Anterior cingulate cortex (tissue), 58 donors: ENCODE data around the gene TEDDM1.
"Not testable (repeated sequence)": the region's sequence is repeated elsewhere in the genome, so short reads cannot be mapped to it uniquely, and the experiment has no call there.

Source experiments
- DNase-seq, 58 donors: peaks; one replicate each; lab custom pipeline; 2025; lab: John Stamatoyannopoulos, UW

The TEDDM1 gene, protein sequence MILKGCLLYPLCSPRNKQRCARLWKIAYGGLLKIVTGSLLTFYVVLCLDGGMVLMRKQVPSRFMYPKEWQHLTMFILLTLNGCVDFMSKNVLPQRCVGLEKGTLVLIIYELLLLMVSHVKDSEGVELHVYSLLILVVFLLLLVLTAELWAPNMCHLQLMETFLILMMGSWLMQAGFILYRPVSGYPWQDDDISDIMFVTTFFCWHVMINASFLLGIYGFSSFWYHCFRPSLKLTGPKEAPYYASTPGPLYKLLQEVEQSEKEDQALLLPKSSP

DNA sequence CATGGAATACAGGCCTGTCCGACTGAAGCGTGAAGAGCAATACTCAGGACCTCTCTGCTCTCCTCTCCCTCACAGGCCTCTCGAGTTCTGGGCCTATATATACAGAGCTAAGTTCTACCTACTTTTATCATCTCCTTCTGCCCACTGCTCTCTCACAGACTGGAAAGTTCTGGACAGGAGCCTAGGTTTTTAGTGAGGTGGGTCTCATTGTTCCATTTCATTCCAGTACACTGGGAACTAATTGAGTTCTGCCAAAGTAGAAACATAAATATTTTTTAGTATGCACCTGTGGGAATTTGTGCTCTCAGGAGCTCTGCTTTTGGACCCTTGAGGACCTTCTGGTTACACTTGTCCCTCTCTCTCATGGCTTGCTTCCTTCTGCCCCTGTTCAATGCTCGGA, at the start of gene TEDDM1:
TSS of gene TEDDM1 (minus strand) at position 101 of the 400 bp plus-strand sequence. CDS start 182 bp downstream, outside the sequence.
- DNase-seq, result no peak

DNA sequence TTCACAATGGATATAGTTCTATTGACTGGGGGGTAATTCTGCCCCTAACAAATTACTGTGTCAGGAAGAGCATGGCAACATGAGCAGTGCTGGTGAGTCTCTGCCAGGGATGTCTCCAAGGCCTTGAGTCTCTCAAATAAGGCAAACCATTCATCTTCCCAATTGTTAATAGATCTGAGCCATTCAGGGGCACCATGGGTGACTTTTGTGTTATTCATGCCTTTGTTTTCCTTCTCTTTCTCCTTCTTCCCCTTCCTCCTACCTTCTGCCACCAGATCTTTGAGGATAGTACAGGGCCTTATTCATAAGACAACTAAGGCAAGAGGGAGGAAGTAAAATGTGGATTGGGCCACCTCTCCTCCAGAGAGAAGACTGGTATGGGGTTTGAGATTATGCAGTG, 49.6 kb upstream of the TEDDM1 start, which contains the start of gene RGSL1:
TSS of gene RGSL1 (plus strand) at position 60 of the 400 bp plus-strand sequence. CDS start at position 80, 20 bp downstream.
- DNase-seq, result no peak

DNA sequence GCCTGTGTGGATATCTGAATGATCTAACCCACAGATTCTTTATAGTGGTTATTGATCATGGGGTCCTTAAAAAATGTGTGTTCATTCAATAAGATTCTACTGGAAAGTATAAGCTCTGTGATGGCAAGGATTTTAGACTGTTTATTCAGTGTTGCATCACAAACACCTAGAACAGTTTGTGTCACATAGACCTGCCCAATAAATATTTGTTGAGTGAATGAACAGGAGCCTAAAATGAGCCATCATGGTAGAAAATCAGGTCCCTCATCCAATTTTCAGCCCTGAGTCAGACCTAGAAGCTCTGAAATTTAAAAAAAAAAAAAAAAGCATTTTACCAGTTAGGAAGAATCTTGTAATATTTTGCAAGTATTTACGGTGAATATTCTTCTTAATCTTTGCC, 47.2 kb upstream of the TEDDM1 start:
- no peak for DNase-seq

DNA sequence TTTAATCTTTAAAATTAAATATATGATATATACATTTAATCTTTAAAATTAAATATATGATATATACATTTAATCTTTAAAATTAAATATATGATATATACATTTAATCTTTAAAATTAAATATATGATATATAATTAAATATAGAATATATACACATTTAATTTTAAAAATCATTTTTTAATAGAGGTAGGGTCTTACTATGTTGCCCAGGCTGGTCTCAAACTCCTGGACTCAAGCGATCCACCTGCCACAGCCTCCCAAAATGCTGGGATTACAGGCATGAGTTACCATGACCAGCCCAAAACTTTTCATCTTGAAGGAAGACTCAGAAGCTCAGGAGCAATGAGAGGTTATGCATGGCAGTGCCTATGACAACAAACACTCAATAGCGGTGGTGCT, 46.7 kb upstream of the TEDDM1 start:
- DNase-seq, result not testable (repeated sequence)

DNA sequence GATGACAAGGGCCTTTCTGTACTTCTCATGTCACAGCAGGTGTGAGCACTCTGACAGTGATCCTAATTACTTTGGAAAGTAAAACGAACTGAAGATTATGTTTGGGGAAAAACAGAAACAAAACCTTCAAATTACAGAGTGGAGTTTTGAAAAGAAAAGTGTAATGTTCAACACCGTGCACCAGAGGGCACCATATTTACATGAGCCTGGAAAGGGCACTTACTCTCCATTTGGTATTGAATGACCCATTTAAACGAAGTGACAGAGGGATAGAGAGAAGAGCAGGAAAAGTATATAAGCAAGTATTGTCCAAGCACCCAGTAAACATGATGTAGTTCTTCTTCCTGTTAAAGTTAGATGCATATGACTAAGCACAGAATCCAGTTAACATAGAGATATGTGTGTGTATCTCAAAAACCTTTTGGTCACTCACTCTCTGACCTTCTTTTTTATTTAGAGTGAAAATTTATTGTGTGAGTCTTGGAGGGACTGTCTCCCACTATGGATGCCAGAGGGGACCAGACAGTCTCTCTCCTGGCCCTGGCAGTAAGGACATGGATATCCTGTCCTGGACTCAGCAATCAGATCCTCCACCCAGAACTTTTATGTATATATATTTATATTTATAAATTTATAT, 45.7 kb upstream of the TEDDM1 start:
- DNase-seq, result no peak

DNA sequence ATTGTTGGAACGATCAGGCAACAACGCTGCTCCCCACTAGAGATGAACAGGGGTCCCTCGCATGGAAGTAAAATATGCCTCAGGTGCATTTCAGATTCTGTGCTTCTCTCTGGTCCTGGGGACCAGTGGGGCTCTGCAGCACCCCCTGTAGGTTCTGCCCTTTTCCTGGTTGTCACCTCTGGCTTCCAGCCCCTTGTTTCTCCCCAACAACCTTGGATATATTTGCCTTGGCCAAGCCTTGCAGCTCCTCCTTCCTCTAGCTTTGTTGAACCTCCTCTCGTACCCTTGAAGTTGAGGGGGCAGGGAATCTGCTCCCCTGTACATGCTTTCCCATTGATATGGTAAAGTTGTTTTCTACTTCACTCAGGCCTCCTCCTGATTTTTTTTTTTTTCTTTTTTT, 44.0 kb upstream of the TEDDM1 start:
- DNase-seq, result no peak

DNA sequence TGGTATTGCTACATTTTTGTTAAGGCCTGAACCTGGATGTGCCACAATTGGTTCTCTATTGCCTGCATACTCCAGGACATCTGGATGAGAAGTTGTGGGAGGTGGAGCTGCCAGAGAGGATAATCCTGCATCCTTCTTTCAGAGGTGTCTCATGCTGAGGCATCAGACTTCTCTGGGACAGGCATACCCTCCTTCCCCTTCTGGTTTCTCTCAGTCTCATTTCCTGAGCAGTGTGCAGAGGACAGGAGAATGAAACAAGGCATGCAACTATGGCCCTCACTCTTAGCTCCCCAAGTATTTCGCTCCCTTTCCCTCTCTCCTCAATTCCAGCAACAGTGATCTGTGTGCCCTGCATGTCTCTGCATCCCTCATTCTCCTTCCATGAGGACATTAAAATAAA, 41.9 kb upstream of the TEDDM1 start:
- no peak for DNase-seq

DNA sequence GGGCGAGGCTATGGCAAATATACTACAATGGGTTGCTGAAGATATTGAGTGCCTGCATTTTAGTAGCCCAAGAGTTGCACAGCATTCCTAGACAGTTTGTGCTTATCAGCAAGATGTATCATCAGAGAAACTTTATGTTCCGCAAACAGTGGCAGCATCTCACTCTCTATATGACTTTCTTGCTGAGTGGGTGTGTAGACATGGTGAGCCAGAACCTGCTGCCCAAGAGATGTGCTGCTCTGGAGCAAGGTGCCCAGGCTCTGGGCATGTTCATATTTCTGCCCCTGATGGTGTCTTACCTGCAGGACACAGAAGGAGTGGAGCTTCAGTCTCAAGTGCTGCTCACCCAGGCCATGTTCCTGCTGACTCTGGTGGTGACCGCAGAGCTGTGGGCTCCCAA, 41.3 kb upstream of the TEDDM1 start:
- DNase-seq, result no peak

DNA sequence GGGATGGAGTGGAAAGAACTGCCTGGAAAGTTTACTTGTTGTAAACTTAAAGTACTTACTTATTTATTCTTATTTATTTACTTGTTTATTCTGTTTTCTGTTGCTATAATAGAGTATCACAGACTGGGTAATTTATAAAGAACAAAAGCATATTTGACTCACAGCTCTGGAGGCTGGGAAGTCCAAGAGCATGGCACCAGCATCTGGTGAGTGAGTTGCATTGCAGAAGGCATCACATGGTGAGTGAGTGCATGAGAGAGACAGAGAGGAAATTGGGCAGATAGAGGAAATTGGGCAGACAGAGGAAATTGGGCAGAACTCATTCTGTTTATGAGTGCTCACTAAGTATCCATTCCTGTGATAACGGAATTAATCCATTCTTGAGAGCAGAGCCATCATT, 37.9 kb upstream of the TEDDM1 start:
- DNase-seq, result no peak

DNA sequence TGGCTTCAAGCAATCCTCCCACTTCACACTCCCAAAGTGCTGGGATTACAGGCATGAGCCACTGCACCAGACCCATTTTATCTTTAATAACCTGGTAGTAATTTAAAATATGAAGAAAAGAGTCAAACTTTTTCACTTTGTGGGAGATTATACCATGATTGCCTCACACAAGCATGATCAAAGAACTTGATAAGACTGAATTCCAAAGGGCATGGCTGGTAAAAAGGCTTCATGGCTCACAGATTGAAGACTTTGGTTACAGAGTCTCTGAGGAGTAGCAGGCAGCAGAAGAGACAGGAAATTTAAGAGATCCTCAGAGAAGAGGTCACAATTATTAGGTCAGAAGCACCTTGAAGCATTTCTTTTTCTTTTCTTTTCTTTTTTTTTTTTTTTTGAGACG, 33.1 kb upstream of the TEDDM1 start:
- DNase-seq, result no peak

DNA sequence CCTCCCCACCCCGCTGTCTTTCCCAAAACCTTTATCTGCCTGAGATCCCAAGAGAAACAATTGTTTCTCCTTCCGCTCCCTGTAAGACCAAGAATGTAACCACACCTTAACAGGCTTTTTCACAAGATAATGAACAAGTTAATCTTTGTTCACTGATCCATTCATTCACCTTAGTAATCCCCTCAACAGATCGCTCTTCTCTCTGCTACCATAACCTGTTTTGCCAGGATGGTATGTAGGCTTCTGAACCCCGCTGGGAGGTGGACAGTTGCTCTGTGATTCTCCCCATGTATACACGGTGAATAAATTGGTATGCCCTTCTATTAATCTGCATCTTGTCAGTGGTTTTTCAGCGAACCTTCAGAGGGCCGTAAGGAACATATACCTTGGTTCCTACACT, 30.8 kb upstream of the TEDDM1 start:
- no peak for DNase-seq

DNA sequence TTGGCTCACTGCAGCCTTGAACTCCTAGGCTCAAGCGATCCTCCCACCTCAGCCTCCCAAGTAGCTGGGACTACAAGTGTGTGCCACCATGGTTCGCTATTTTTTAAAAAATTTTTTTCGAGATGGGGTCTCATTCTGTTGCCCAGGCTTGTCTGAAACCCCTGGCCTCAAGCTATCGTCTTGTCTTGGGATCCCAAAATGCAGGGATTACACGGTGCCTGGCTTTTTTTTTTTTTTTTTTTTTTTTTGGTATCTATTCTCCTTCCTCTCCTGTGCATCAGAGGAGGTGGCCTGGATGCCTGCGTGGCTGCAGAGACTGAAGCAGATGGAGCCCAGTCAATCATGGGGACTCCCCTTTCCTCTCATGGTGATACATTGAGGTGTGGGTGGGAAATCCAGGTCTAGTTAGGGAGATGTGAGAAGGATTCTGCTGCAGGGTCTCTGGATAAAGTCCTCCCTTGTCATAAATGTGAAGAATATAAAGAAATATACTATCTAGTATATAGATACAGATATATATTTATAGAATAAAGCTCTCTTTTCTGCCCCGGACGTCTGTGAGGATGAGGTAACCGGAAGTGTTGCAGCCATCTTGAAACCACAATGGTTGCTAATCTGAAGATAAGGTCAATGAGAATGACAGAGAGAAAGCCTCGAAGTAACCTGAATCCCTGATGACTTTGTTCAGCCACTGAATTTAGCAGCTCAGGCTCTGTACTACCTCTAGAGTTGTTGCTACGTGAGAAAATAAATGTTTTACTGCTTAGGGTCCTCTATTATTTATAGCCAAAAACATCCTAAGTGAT, 30.0 kb upstream of the TEDDM1 start:
- no peak for DNase-seq

DNA sequence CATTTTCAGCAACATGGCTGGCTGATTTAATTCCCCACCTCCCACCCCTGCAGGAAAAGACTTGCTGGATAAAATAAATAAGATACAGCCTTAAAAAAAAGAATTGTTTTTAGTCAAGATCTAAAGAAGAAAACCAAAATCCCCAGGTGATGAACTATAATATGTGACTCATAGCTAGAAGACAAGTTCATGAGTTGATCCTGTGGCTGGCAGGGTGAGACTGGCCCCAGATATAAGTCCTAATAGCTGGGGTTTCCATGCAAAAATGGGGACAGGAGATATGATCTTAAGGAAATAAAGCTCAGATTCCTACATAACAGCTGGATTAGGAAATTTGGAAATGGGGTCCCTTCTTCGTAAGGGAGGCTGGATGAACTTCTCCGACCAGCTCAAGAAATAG, 27.6 kb upstream of the TEDDM1 start:
- DNase-seq, result no peak

DNA sequence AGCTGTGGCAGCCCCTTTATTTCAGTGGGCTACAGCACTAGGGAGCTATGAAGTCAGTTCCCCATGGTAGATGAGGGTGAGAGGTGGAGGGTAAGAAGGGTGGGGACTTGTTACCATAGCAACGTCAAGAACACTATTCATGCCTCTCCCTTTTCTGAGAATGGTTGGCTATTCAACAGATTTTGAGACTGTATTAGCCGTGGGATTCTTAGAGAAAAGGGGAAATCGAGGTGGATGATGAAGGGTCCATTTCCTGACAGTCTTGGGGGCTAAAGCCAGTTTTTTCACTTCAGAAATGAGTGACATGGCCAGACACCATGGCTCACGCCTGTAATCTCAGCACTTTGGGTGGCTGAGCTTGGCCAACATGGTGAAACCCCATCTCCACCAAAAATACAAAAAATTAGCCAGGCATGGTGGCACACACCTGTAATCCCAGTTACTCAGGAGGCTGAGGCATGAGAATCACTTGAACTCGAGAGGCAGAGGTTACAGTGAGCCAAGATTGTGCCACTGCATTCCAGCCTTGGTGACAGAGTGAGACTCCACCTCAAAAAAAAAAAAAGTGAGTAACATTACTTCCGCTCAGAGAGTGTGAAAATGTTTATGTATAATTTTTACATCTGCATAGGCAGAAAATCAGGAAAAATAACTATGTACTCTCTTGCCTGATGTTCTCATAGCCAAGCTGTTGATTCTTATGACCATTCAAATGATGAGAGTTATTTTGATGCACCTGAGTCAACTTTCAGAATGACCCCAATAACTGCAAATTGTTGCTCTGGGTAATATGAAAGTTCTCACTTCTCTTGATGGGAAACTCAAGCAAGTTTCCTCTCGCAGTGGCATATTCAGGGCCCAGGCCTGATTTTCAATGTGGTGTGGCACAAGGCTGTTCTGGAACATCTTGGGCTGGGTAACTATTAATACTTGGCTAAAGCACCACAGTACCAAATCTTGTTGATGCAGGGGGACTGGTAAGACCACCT, 26.3 kb upstream of the TEDDM1 start:
- DNase-seq, result no peak

DNA sequence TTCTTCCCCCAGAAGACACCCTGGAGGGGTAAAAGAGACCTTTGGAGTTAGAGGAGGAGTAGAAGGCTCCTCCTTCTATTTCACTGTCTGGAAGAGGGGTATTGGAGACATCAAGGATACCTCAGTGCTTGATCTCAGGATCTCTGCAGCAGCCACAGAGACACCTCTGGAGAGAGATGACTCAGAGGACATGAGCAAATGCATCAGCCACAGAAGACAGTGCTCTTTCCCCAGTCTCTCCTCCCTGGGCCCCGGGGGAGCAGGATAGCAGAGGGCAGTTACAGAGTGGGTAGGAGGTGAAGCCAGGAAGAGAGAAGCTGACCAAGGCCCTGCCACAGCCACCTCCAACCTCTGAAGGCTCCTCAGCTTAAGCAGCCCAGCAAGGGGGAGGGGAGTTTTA, 15.3 kb upstream of the TEDDM1 start:
- no peak for DNase-seq

DNA sequence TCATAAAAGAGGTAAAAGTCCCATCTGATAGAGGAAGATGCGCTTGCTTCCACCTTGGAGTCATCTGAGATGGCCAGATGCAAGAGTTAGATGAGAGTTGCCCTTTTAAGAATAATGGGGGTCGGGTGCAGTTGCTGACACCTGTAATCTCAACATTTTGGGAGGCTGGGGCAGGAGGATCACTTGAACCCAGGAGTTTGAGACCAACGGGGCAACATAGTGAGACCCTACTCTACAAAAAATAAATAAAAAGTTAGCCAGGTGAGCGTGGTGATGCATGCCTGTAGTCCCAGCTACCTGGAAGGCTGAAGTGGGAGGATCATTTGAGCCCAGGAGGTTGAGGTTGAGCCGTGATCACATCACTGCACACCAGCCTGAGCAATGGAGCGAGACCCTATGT, 13.5 kb upstream of the TEDDM1 start:
- DNase-seq, result no peak

DNA sequence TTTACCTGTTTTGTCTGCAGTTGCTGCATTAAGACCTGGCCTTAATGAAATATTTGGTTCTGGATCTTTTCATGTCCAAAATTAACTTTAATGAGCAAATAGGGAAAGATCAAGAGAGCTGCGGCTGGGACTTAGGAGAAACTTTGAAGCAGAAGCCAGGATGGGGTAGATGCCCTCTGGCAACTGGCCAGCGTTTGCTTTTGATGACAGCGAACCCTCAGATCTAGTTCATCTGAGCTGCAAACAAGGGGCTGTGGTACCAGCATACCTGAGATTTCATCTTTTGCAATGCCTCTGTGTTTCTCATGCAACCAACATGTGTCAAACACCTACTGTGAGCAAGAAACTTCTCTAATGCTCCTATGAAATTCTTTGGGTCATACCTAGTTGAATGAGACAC, 13.0 kb upstream of the TEDDM1 start:
- DNase-seq, result no peak

DNA sequence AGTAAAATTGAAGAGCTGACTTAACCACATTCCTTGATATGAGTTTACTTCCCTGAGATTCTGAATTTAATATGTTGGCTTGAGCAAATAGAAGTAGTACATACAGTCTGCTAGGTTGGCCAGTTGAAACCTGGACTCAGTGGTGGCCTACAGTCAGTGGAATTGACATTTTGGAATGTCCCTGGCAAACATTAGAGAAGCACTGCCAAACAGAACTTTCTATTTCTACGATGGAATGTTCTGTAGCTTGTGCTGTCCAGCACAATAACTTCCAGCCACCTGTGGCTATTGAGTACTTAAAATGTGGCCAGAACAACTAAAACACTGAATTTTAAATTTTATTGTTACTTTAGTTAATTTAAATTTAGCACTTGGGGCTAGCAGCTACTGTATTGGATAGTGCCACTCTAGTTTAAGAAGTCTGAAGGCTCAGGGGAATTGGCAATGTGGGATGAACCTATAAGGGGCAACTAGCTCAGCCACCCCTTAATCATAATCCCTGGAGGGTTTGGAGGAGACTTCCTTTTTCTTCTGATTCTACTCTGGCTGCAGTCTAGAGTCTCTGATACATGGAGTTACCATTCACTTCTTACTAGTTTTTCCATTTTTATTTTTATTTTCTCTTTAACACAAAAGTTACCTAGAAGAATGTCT, 10.3 kb upstream of the TEDDM1 start:
- no peak for DNase-seq

DNA sequence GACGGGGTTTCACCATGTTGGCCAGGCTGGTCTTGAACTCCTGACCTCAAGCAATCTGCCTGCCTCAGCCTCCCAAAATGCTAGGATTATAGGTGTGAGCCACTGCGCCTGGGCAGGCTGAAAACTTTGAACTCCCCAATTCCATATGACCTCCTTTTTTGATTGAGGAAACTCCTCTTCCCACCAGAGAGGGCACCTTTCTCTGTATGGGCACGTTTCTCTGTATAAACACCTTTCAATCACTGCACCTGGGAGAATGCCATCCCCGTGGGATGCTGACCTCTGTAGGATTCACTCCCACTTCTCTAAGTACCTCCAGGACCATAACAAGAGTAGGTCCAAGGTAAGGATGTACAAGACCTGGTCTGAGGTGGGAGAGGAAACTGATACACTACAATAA, 9.7 kb upstream of the TEDDM1 start:
- DNase-seq, result no peak
